Breast epithelium (tissue), 4 donors: ENCODE data around the gene MTHFD2L. TPM values are rescaled to one million over a fixed set of nuclear protein-coding genes. Genes with fewer than 3 reads are reported as not detected.
"Not testable (repeated sequence)": the region's sequence is repeated elsewhere in the genome, so short reads cannot be mapped to it uniquely, and the experiment has no call there.

Source experiments
- DNase-seq, 2 donors: peaks; one replicate each; pipeline ENCODE4 v3.0.0-alpha.2; 2019; ENCODE audit warnings: low spot score in 2 of 2
- H3K27ac ChIP-seq, 2 donors: fragments of 200-600 bp; sonication (generic) in 1 of 2; one replicate each; pipeline ENCODE4 v1.5.1; 2016 to 2019; ENCODE audit warnings: mild to moderate bottlenecking in 1 of 2
- H3K27me3 ChIP-seq, 2 donors: fragments of 200-600 bp; sonication (generic) in 1 of 2; one replicate each; pipeline versions ENCODE4 v1.5.1 to v1.6.0; 2017 to 2019; ENCODE audit warnings: control low read depth in 1 of 2, mild to moderate bottlenecking in 1 of 2
- H3K36me3 ChIP-seq: fragments of 200-600 bp; one replicate; pipeline ENCODE4 v1.5.1; 2019
- H3K4me1 ChIP-seq, 2 donors: fragments of 200-600 bp; sonication (generic); one replicate each; pipeline ENCODE4 v1.5.1; 2016 to 2019; ENCODE audit warnings: control low read depth in 1 of 2
- H3K4me3 ChIP-seq, 3 donors: fragments of 200-600 bp; sonication (generic); 1 replicate in 2 of 3; 2 replicates in 1 of 3; pipeline ENCODE4 v1.5.1; 2016 to 2019; ENCODE audit warnings: mild to moderate bottlenecking in 3 of 3, moderate library complexity in 2 of 3
- H3K9me3 ChIP-seq, 2 donors: fragments of 200-600 bp; sonication (generic) in 1 of 2; one replicate each; pipeline ENCODE4 v1.5.1; 2016 to 2019; ENCODE audit warnings: control low read depth in 1 of 2
- CTCF ChIP-seq, 3 donors: fragments of 450-650 bp; IDR thresholded peaks; one replicate each; pipeline ENCODE4 v1.5.1; 2016 to 2017; ENCODE audit warnings: antibody characterized with exemption in 3 of 3, mild to moderate bottlenecking in 3 of 3, moderate library complexity in 3 of 3
- POLR2A ChIP-seq: fragments of 450-650 bp; IDR thresholded peaks from one replicate; pipeline ENCODE4 v1.6.1; 2016; ENCODE audit warnings: antibody characterized with exemption, mild to moderate bottlenecking, moderate library complexity
- POLR2AphosphoS5 ChIP-seq, 3 donors: sonication (generic); formaldehyde crosslinking; IDR thresholded peaks; one replicate each; pipeline ENCODE4 v1.6.1; 2017; ENCODE audit warnings: antibody characterized with exemption in 3 of 3
- intact Hi-C: fragments of 100-400 bp; cut with DNase I; formaldehyde crosslinking; loops from one replicate; pipeline ENCODE4 v1.15.1; 2023; ENCODE audit warnings: low total_unique reads
- total RNA-seq, 3 donors: library from RNA; depleted of rRNA; stranded (reverse); fragments of >200 nt; gene quantifications; one replicate each; pipeline ENCODE4 v1.1.0, GENCODE V29; 2016

MTHFD2L gene
- total RNA-seq, 3 donors from 2014 or later, result 20.5 to 48.1 (median 29.2) TPM

GRCh38 chr4:74334636-74335035 lies 176.7 kb downstream of the MTHFD2L start:
- intact Hi-C loops, result no loop called here
- Histone ChIP-seq H3K4me1 (no peaks in the 10 kb centered on the region), H3K9me3 (no peaks in the 10 kb centered on the region), H3K27me3 (no peaks in the 10 kb centered on the region), H3K27ac (no peak overlapping the region), H3K4me3 (no peak overlapping the region), H3K36me3 (no peaks in the 10 kb centered on the region)
- DNase-seq, result no peak
- TF ChIP-seq POLR2A, result no peak
- TF ChIP-seq CTCF (IDR thresholded peaks at IDR 0.05), result no peak
- TF ChIP-seq POLR2AphosphoS5 (IDR thresholded peaks at IDR 0.05), result no peak

- intact Hi-C loops, result no loop called here
- H3K27me3 ChIP-seq, result no peaks in the 10 kb centered on the region
- no peaks in the 10 kb centered on the region for H3K9me3 ChIP-seq
- no peak overlapping the region for H3K4me3 ChIP-seq
- H3K36me3 ChIP-seq, result no peaks in the 10 kb centered on the region
- TF ChIP-seq POLR2AphosphoS5 (IDR thresholded peaks at IDR 0.05) (no peak), CTCF (IDR thresholded peaks at IDR 0.05) (no peak), POLR2A (no peak)
- H3K4me1 ChIP-seq, result no peaks in the 10 kb centered on the region
- DNase-seq, result no peak
- H3K27ac ChIP-seq, result no peak overlapping the region
Measured at GRCh38 chr4:74335341-74336021, 177.6 kb downstream of the MTHFD2L start.

GRCh38 chr4:74338792-74339333 lies 180.9 kb downstream of the MTHFD2L start:
- DNase-seq, result no peak
- no peak overlapping the region for H3K4me3 ChIP-seq
- no peak overlapping the region for H3K27ac ChIP-seq
- no peaks in the 10 kb centered on the region for H3K36me3 ChIP-seq
- H3K4me1 ChIP-seq, result no peaks in the 10 kb centered on the region
- no peaks in the 10 kb centered on the region for H3K27me3 ChIP-seq
- peaks cover 3 to 8% of the 10 kb centered on the region in 2 donors for H3K9me3 ChIP-seq
- intact Hi-C loops, result no loop called here
- TF ChIP-seq POLR2AphosphoS5 (IDR thresholded peaks at IDR 0.05) (no peak), CTCF (IDR thresholded peaks at IDR 0.05) (no peak), POLR2A (no peak)

GRCh38 chr4:74339501-74339900 lies 181.6 kb downstream of the MTHFD2L start:
- no peak overlapping the region for H3K4me3 ChIP-seq
- H3K9me3 ChIP-seq, result peaks cover 9 to 14% of the 10 kb centered on the region in 2 donors
- DNase-seq, result no peak
- no peak overlapping the region for H3K27ac ChIP-seq
- no peaks in the 10 kb centered on the region for H3K27me3 ChIP-seq
- H3K36me3 ChIP-seq, result no peaks in the 10 kb centered on the region
- H3K4me1 ChIP-seq, result no peaks in the 10 kb centered on the region
- TF ChIP-seq POLR2AphosphoS5 (IDR thresholded peaks at IDR 0.05), result no peak
- TF ChIP-seq POLR2A, result no peak
- no peak for TF ChIP-seq CTCF (IDR thresholded peaks at IDR 0.05)
- intact Hi-C loops, result no loop called here

DNA sequence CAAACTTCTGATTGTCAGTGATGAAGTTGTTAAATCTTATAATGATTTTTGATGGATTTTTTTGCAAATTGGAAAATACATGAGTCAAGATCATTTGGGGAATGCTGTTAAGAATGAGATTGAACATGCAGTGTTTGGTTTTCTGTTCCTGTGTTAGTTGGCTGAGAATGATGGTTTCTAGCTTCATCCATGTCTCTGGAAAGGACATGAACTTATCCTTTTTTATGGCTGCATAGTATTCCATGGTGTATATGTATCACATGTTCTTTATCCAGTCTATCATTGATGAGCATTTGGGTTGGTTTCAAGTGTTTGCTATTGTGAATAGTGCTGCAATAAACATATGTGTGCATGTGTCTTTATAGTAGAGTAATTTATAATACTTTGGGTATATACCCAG lies 182.5 kb downstream of the MTHFD2L start:
- H3K4me1 ChIP-seq, H3K27me3 ChIP-seq, H3K36me3 ChIP-seq, intact Hi-C loops, H3K4me3 ChIP-seq, DNase-seq, H3K27ac ChIP-seq: not testable (repeated sequence)
- peaks cover 9 to 24% of the 10 kb centered on the region in 2 donors for H3K9me3 ChIP-seq
